ENCODE measurements around the gene ALCAM.

DNA sequence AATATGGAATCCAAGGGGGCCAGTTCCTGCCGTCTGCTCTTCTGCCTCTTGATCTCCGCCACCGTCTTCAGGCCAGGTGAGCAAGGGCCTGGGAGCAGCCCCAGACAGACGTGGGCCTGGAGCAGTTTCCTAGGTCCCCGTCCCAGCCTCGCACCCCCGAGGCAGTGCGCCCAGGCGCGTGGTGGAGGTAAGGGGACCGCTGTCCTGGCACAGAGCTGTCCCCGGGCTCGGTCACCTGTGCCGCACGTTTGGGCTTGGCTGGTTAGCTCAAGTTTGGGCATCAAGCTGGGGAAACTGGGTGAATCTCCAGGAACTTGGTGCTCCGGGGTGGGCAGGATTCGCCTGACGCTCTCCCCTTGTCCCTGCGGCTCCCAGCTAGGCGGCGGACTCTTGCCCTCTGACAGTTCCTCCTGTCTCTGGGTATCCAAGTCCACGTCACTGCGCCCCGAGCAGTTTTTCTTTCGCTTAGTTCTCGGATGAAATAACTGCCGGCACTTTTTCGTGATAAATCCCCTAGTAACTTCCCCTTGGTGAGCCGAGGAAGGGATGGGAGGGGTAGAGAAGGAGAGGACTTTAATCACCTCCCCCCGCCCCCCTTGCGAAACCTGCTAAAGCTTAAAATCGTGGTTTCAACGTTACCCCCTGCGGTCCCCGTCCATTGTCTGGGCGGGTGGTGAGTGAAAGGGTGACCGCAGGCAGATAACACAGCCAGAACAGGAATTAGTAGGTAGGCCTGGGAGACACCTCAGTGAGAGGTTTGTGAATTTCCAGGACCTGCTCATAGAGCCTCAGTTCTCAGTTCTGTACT is 901 bp downstream of the ALCAM start:
- TF ChIP-seq EP300 (IDR thresholded peaks at IDR 0.05; ENCODE audit: borderline replicate concordance) (peak; percentile 38; the same call in 1 of the 2 replicates), RAD21 (IDR thresholded peaks at IDR 0.05; ENCODE audit: low read depth) (no peak), CREB1 (IDR thresholded peaks at IDR 0.05; ENCODE audit: low read depth) (no peak), CEBPB (IDR thresholded peaks at IDR 0.05) (peak; percentile 77), FOXM1 (IDR thresholded peaks at IDR 0.05; ENCODE audit: borderline replicate concordance, low read depth) (no peak), NFIC (IDR thresholded peaks at IDR 0.05) (no peak), TAF1 (IDR thresholded peaks at IDR 0.05; ENCODE audit: low read depth) (no peak; the same call in 1 of the 2 replicates), TCF12 (IDR thresholded peaks at IDR 0.05; ENCODE audit: low read depth) (no peak), ZBTB7A (IDR thresholded peaks at IDR 0.05; ENCODE audit: low read depth) (no peak; the same call in 1 of the 2 replicates), YY1 (IDR thresholded peaks at IDR 0.05; ENCODE audit: low read depth) (no peak), TEAD4 (IDR thresholded peaks at IDR 0.05) (no peak)
- TF ChIP-seq, protein P1, sequence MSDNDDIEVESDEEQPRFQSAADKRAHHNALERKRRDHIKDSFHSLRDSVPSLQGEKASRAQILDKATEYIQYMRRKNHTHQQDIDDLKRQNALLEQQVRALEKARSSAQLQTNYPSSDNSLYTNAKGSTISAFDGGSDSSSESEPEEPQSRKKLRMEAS (IDR thresholded peaks at IDR 0.05): peak; percentile 96
- TF ChIP-seq, protein P2, sequence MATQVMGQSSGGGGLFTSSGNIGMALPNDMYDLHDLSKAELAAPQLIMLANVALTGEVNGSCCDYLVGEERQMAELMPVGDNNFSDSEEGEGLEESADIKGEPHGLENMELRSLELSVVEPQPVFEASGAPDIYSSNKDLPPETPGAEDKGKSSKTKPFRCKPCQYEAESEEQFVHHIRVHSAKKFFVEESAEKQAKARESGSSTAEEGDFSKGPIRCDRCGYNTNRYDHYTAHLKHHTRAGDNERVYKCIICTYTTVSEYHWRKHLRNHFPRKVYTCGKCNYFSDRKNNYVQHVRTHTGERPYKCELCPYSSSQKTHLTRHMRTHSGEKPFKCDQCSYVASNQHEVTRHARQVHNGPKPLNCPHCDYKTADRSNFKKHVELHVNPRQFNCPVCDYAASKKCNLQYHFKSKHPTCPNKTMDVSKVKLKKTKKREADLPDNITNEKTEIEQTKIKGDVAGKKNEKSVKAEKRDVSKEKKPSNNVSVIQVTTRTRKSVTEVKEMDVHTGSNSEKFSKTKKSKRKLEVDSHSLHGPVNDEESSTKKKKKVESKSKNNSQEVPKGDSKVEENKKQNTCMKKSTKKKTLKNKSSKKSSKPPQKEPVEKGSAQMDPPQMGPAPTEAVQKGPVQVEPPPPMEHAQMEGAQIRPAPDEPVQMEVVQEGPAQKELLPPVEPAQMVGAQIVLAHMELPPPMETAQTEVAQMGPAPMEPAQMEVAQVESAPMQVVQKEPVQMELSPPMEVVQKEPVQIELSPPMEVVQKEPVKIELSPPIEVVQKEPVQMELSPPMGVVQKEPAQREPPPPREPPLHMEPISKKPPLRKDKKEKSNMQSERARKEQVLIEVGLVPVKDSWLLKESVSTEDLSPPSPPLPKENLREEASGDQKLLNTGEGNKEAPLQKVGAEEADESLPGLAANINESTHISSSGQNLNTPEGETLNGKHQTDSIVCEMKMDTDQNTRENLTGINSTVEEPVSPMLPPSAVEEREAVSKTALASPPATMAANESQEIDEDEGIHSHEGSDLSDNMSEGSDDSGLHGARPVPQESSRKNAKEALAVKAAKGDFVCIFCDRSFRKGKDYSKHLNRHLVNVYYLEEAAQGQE (IDR thresholded peaks at IDR 0.05; ENCODE audit: low read depth): no peak
- TF ChIP-seq, protein P3, sequence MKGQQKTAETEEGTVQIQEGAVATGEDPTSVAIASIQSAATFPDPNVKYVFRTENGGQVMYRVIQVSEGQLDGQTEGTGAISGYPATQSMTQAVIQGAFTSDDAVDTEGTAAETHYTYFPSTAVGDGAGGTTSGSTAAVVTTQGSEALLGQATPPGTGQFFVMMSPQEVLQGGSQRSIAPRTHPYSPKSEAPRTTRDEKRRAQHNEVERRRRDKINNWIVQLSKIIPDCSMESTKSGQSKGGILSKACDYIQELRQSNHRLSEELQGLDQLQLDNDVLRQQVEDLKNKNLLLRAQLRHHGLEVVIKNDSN (IDR thresholded peaks at IDR 0.05): no peak

Measured in Ishikawa (cell line).